Measurements from ENCODE around the gene AZU1. TPM values are rescaled to one million over a fixed set of nuclear protein-coding genes. Genes with fewer than 3 reads are reported as not detected.
A peak's percentile ranks its signal among the peaks of the same experiment; 100 is the strongest.

Gene AZU1
- total RNA-seq, 2 experiments from 2014 or later: not detected

GRCh38 chr19:803099-803561, 24.5 kb upstream of the AZU1 start:
- Mint-ChIP-seq H3K27ac (peak overlapping the region; percentile 63), H3K4me3 (peak overlapping the region; percentile 79), H3K4me1 (peaks cover 28% of the 10 kb centered on the region), H3K27me3 (no peaks in the 10 kb centered on the region), H3K9me3 (no peaks in the 10 kb centered on the region), H3K36me3 (peaks cover 64% of the 10 kb centered on the region)
- no peak for DNase-seq

DNA sequence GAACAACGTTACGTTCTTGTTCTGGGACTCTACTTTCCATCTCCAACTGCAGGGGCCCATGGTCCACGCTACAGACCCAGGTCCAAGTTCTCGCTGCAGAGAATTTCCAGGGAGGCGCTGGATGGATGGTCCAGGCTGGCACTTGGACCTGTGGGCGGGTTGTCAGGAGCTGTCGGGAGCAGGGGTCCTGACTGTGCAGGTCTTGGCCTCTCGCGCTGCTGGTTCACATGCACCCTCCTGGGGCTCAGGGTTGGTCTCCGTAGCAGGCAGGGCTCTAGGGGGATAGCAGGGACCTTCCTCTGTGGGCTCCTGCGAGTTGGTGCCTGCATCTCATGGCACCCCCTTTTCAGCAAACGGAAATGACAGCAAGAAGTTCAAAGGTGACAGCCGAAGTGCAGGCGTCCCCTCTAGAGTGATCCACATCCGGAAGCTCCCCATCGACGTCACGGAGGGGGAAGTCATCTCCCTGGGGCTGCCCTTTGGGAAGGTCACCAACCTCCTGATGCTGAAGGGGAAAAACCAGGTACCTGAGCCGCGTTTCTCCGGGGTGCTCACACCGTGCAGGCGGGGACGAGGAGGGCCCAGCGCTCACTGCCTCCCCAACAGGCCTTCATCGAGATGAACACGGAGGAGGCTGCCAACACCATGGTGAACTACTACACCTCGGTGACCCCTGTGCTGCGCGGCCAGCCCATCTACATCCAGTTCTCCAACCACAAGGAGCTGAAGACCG, 23.8 kb upstream of the AZU1 start:
- no peaks in the 10 kb centered on the region for H3K27me3 Mint-ChIP-seq
- peak overlapping the region; percentile 12 for H3K27ac Mint-ChIP-seq
- no peak for DNase-seq
- H3K36me3 Mint-ChIP-seq: peaks cover 59% of the 10 kb centered on the region
- no peaks in the 10 kb centered on the region for H3K9me3 Mint-ChIP-seq
- H3K4me1 Mint-ChIP-seq: peaks cover 28% of the 10 kb centered on the region
- H3K4me3 Mint-ChIP-seq: no peak overlapping the region

- Mint-ChIP-seq H3K4me3 (no peak overlapping the region), H3K27ac (no peak overlapping the region), H3K36me3 (peaks cover 54% of the 10 kb centered on the region), H3K4me1 (peaks cover 27% of the 10 kb centered on the region), H3K9me3 (no peaks in the 10 kb centered on the region), H3K27me3 (no peaks in the 10 kb centered on the region)
- DNase-seq: no peak
These were observed 23.0 kb upstream of the AZU1 start for GRCh38 chr19:804419-805165.

- H3K27ac Mint-ChIP-seq: no peak overlapping the region
These were observed 22.5 kb upstream of the AZU1 start for GRCh38 chr19:805166-805551.

GRCh38 chr19:805600-806550, 21.8 kb upstream of the AZU1 start:
- H3K27me3 Mint-ChIP-seq: no peaks in the 10 kb centered on the region
- H3K4me3 Mint-ChIP-seq: no peak overlapping the region
- no peaks in the 10 kb centered on the region for H3K9me3 Mint-ChIP-seq
- peaks cover 16% of the 10 kb centered on the region for H3K4me1 Mint-ChIP-seq
- no peak for DNase-seq
- no peak overlapping the region for H3K27ac Mint-ChIP-seq
- peaks cover 50% of the 10 kb centered on the region for H3K36me3 Mint-ChIP-seq

More at GRCh38 chr19:805166-805551, 22.5 kb upstream of the AZU1 start:
- Mint-ChIP-seq H3K27me3 (no peaks in the 10 kb centered on the region), H3K36me3 (peaks cover 52% of the 10 kb centered on the region), H3K9me3 (no peaks in the 10 kb centered on the region), H3K4me3 (no peak overlapping the region), H3K4me1 (peaks cover 22% of the 10 kb centered on the region)
- DNase-seq: peak; percentile 22

DNA sequence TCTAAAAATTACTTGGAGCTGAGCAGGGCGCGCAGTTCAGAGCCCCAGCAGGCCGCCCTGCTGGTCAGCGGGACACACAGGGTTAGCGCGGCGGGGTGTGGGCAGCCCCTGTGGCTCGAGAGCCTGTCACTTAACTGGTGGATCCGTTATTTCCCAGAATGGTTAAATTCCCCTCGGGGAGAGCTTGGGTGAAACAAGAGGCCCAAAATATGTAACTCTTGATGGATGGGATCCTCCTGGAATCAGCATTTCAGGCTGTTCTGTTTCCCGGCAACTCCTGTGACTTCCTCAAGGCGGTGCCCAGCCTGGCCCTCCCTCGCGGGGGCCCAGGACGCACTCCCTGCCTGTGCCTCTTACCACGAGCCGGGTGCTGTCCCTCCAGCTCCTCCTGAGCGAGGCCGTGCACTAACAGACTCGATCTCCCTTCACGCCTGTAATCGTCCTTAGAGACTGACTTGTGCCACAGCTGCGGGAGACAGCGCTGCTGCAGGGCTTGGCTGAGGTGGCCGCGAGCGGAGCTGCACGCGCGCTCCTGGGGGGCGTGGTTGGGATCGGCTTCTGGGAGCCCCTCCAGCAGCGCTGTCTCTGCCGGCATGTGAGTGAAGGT, 20.7 kb upstream of the AZU1 start:
- Mint-ChIP-seq H3K36me3 (peaks cover 47% of the 10 kb centered on the region), H3K9me3 (no peaks in the 10 kb centered on the region), H3K4me1 (peaks cover 9% of the 10 kb centered on the region), H3K4me3 (no peak overlapping the region), H3K27ac (peak overlapping the region; percentile 26), H3K27me3 (no peaks in the 10 kb centered on the region)
- DNase-seq: no peak

DNA sequence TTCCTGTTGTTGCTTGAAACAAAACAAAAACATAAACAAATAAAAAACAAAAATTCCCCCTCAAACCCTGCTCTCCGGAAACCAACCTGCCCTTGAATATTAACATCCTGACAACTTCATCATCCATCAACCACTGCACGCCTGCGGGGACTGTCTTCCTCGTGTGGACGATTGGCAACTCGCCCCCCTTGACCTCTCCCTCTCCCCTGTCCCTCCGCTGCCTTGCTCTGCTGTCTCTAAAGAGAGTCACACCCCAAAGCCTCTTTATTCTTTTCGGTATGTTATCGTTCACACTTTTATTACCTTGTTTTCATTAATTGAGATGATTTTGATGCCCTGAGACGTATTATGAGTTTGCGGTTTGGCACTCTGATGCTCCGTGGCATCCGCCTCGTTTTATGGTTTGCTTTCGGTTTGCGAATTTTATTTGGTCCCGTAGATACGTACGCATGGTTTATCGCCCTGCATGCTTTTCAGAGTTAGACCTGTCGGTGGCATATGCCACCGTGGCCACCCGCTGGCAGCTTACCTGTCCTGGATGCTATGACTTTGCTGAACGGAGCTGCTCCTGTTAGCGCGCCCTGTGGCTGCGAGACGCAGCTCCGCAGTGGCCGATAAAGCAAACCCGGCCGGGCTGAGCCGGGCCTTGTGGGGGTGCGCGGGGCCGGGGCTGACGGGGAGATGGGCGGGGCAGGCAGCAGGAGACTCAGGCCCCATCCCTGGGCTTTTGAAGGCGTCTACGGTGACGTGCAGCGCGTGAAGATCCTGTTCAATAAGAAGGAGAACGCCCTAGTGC, 19.8 kb upstream of the AZU1 start:
- H3K4me3 Mint-ChIP-seq: no peak overlapping the region

DNA sequence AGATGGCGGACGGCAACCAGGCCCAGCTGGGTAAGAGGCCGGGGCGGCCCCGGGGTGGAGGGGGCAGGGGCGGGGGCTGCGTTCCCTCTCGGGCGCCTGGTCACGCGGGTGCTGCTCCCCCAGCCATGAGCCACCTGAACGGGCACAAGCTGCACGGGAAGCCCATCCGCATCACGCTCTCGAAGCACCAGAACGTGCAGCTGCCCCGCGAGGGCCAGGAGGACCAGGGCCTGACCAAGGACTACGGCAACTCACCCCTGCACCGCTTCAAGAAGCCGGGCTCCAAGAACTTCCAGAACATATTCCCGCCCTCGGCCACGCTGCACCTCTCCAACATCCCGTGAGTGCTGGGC, 19.2 kb upstream of the AZU1 start:
- H3K9me3 Mint-ChIP-seq: no peaks in the 10 kb centered on the region
- H3K27me3 Mint-ChIP-seq: no peaks in the 10 kb centered on the region
- peaks cover 43% of the 10 kb centered on the region for H3K36me3 Mint-ChIP-seq
- no peak overlapping the region for H3K4me3 Mint-ChIP-seq
- H3K27ac Mint-ChIP-seq: no peak overlapping the region
- no peaks in the 10 kb centered on the region for H3K4me1 Mint-ChIP-seq
- DNase-seq: no peak

More for the DNA sequence above, 19.8 kb upstream of the AZU1 start:
- Mint-ChIP-seq H3K36me3 (peaks cover 43% of the 10 kb centered on the region), H3K27me3 (no peaks in the 10 kb centered on the region), H3K4me1 (peaks cover 3% of the 10 kb centered on the region), H3K9me3 (no peaks in the 10 kb centered on the region), H3K27ac (peak overlapping the region; percentile 26)
- no peak for DNase-seq

- Mint-ChIP-seq H3K27me3 (peaks cover 3% of the 10 kb centered on the region), H3K27ac (no peak overlapping the region), H3K9me3 (no peaks in the 10 kb centered on the region), H3K36me3 (peaks cover 47% of the 10 kb centered on the region), H3K4me3 (no peak overlapping the region), H3K4me1 (peaks cover 2% of the 10 kb centered on the region)
- DNase-seq: no peak
These were observed 17.4 kb upstream of the AZU1 start for GRCh38 chr19:810077-810855.

GRCh38 chr19:810883-811489, 16.7 kb upstream of the AZU1 start:
- peaks cover 3% of the 10 kb centered on the region for H3K27me3 Mint-ChIP-seq
- H3K36me3 Mint-ChIP-seq: peaks cover 51% of the 10 kb centered on the region
- H3K27ac Mint-ChIP-seq: no peak overlapping the region

GRCh38 chr19:811506-812048, 16.1 kb upstream of the AZU1 start:
- H3K36me3 Mint-ChIP-seq: peaks cover 55% of the 10 kb centered on the region
- no peak for DNase-seq
- H3K4me3 Mint-ChIP-seq: no peak overlapping the region
- H3K4me1 Mint-ChIP-seq: peaks cover 2% of the 10 kb centered on the region
- peaks cover 4% of the 10 kb centered on the region for H3K9me3 Mint-ChIP-seq
- no peak overlapping the region for H3K27ac Mint-ChIP-seq
- H3K27me3 Mint-ChIP-seq: peaks cover 3% of the 10 kb centered on the region

More at GRCh38 chr19:810883-811489, 16.7 kb upstream of the AZU1 start:
- Mint-ChIP-seq H3K9me3 (peaks cover 2% of the 10 kb centered on the region), H3K4me3 (no peak overlapping the region), H3K4me1 (peaks cover 2% of the 10 kb centered on the region)
- DNase-seq: no peak

DNA sequence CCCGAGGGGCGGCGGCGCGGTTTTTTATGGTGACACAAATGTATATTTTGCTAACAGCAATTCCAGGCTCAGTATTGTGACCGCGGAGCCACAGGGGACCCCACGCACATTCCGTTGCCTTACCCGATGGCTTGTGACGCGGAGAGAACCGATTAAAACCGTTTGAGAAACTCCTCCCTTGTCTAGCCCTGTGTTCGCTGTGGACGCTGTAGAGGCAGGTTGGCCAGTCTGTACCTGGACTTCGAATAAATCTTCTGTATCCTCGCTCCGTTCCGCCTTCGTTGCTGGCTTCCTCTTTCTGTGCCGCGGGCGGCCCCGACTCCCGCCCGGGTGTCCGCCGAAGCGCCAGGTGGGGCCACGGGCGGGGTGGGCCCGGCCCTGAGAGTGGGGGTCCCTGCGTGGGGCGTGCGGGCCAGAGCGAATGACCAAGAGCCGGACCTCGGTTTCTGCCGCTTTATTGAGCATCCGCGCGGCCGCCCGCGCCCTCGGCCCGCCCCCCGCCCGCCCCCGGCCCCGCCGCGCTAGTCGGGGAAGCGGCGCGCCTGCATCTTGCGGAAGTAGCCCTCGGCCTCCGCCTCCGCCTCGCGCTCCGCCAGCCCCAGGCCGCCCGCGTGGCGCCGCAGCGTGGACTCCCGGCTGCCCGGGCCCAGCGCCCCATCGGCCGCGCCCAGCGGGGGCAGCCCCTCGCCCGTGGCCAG, 15.4 kb upstream of the AZU1 start:
- Mint-ChIP-seq H3K4me3 (no peak overlapping the region), H3K27me3 (peaks cover 3% of the 10 kb centered on the region), H3K27ac (no peak overlapping the region), H3K4me1 (peaks cover 2% of the 10 kb centered on the region), H3K36me3 (peaks cover 51% of the 10 kb centered on the region), H3K9me3 (peaks cover 5% of the 10 kb centered on the region)
- DNase-seq: no peak

Data from activated naive CD8-positive, alpha-beta T cell treated with anti-CD3 and anti-CD28 coated beads for 36 hours (primary cell).